ENCODE results near the gene UCKL1.

UCKL1 gene

GRCh38 chr20:63942969-63943807 lies 13.0 kb downstream of the UCKL1 start:
- TF ChIP-seq CTCF (IDR thresholded peaks at IDR 0.05), result no peak
- Histone ChIP-seq H3K4me3 (ENCODE audit: low read depth, low read length) (no peak overlapping the region), H2AFZ (no peak overlapping the region), H3K27me3 (ENCODE audit: control insufficient read depth, insufficient read depth, low read length) (no peaks in the 10 kb centered on the region), H3K4me2 (ENCODE audit: low read length) (no peak overlapping the region), H3K79me2 (peaks cover 38% of the 10 kb centered on the region), H3K9ac (no peak overlapping the region), H3K9me3 (ENCODE audit: control insufficient read depth, low read length) (no peaks in the 10 kb centered on the region), H3K36me3 (ENCODE audit: control insufficient read depth, insufficient read depth, low read length) (no peaks in the 10 kb centered on the region), H3K27ac (peak overlapping the region; percentile 42), H3K4me1 (peaks cover 2% of the 10 kb centered on the region)

GRCh38 chr20:63942250-63942951 lies 13.8 kb downstream of the UCKL1 start:
- Histone ChIP-seq H3K27me3 (ENCODE audit: control insufficient read depth, insufficient read depth, low read length) (no peaks in the 10 kb centered on the region), H3K4me2 (ENCODE audit: low read length) (no peak overlapping the region), H3K4me3 (ENCODE audit: low read depth, low read length) (no peak overlapping the region), H3K36me3 (ENCODE audit: control insufficient read depth, insufficient read depth, low read length) (no peaks in the 10 kb centered on the region), H3K4me1 (no peaks in the 10 kb centered on the region), H2AFZ (no peak overlapping the region), H3K9me3 (ENCODE audit: control insufficient read depth, low read length) (no peaks in the 10 kb centered on the region), H3K9ac (no peak overlapping the region), H3K27ac (peak overlapping the region; percentile 42), H3K79me2 (peaks cover 38% of the 10 kb centered on the region)
- TF ChIP-seq CTCF (IDR thresholded peaks at IDR 0.05), result no peak

- Histone ChIP-seq H3K36me3 (ENCODE audit: control insufficient read depth, insufficient read depth, low read length) (no peaks in the 10 kb centered on the region), H3K4me2 (ENCODE audit: low read length) (no peak overlapping the region), H3K9me3 (ENCODE audit: control insufficient read depth, low read length) (no peaks in the 10 kb centered on the region), H3K27ac (no peak overlapping the region), H3K9ac (no peak overlapping the region), H3K4me3 (ENCODE audit: low read depth, low read length) (no peak overlapping the region), H3K4me1 (no peaks in the 10 kb centered on the region), H3K79me2 (peaks cover 35% of the 10 kb centered on the region), H2AFZ (no peak overlapping the region), H3K27me3 (ENCODE audit: control insufficient read depth, insufficient read depth, low read length) (no peaks in the 10 kb centered on the region)
- no peak for TF ChIP-seq CTCF (IDR thresholded peaks at IDR 0.05)
Measured at GRCh38 chr20:63941282-63942081, 14.7 kb downstream of the UCKL1 start.

- Histone ChIP-seq H3K4me3 (ENCODE audit: low read depth, low read length) (no peak overlapping the region), H3K9ac (no peak overlapping the region), H3K4me1 (no peaks in the 10 kb centered on the region), H3K79me2 (peaks cover 29% of the 10 kb centered on the region), H3K27ac (no peak overlapping the region), H2AFZ (no peak overlapping the region), H3K36me3 (ENCODE audit: control insufficient read depth, insufficient read depth, low read length) (no peaks in the 10 kb centered on the region), H3K4me2 (ENCODE audit: low read length) (no peak overlapping the region), H3K27me3 (ENCODE audit: control insufficient read depth, insufficient read depth, low read length) (no peaks in the 10 kb centered on the region), H3K9me3 (ENCODE audit: control insufficient read depth, low read length) (no peaks in the 10 kb centered on the region)
- no peak for TF ChIP-seq CTCF (IDR thresholded peaks at IDR 0.05)
Measured at GRCh38 chr20:63940472-63941266, 15.5 kb downstream of the UCKL1 start.
